Measurements from ENCODE around the gene TRPV6.

Gene TRPV6

DNA sequence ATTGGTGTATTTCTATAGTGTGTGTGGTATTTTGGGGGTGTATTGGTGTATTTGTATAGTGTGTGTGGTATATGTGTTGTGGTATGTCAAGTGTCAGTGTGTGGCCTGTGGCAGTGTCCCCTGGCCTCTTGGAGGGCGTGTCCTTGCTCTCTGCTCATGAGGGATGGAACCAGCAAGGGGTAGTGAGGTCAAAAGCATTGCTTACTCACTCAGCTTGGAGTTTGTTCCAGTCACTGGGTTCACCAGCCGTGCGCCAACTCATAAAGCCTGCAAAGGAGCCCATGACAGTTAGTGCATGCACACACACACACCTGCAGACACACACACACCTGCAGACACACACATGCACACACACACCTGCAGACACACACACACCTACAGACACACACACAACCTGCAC is 4.3 kb upstream of the TRPV6 start:
- H3K4me1 ChIP-seq (ENCODE audit: control insufficient read depth, insufficient read depth, low read length), result no peaks in the 10 kb centered on the region
- H3K9ac ChIP-seq (ENCODE audit: low read length), result no peak overlapping the region
- H3K4me3 ChIP-seq (ENCODE audit: low read length), result no peak overlapping the region
- no peaks in the 10 kb centered on the region for H3K36me3 ChIP-seq (ENCODE audit: control insufficient read depth, insufficient read depth, low read length)
- no peaks in the 10 kb centered on the region for H3K27me3 ChIP-seq (ENCODE audit: control insufficient read depth, insufficient read depth, low read length)
- no peak overlapping the region for H3K27ac ChIP-seq (ENCODE audit: low read depth, low read length)

GRCh38 chr7:142887282-142888015 is 1.9 kb upstream of the TRPV6 start:
- H3K36me3 ChIP-seq (ENCODE audit: control insufficient read depth, insufficient read depth, low read length), result no peaks in the 10 kb centered on the region
- H3K27ac ChIP-seq (ENCODE audit: low read depth, low read length), result no peak overlapping the region
- H3K4me1 ChIP-seq (ENCODE audit: control insufficient read depth, insufficient read depth, low read length), result no peaks in the 10 kb centered on the region
- H3K4me3 ChIP-seq (ENCODE audit: low read length), result no peak overlapping the region
- no peak overlapping the region for H3K9ac ChIP-seq (ENCODE audit: low read length)
- H3K27me3 ChIP-seq (ENCODE audit: control insufficient read depth, insufficient read depth, low read length), result no peaks in the 10 kb centered on the region

DNA sequence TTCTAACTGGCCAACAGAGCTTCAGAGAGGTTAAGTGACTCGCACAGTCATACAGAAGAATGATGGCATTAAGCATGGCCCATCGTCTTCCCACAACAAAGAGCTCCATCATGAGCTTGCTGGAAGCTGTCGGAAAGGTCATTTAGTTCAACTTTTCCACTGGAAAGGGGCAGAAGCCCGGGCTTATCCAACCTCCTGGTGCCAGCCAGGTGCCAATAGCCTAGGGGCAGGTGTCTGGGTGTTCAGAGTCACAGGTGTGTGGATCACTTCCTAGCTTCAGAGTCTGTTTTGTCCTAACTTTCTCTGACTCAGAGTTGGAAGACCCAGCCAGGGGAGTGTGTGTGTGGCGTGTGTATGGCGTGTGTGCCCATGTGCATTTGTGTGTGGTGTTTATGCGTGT is 1.3 kb upstream of the TRPV6 start:
- Histone ChIP-seq H3K9ac (ENCODE audit: low read length) (no peak overlapping the region), H3K36me3 (ENCODE audit: control insufficient read depth, insufficient read depth, low read length) (no peaks in the 10 kb centered on the region), H3K27me3 (ENCODE audit: control insufficient read depth, insufficient read depth, low read length) (no peaks in the 10 kb centered on the region), H3K4me3 (ENCODE audit: low read length) (no peak overlapping the region), H3K27ac (ENCODE audit: low read depth, low read length) (no peak overlapping the region), H3K4me1 (ENCODE audit: control insufficient read depth, insufficient read depth, low read length) (no peaks in the 10 kb centered on the region)

DNA sequence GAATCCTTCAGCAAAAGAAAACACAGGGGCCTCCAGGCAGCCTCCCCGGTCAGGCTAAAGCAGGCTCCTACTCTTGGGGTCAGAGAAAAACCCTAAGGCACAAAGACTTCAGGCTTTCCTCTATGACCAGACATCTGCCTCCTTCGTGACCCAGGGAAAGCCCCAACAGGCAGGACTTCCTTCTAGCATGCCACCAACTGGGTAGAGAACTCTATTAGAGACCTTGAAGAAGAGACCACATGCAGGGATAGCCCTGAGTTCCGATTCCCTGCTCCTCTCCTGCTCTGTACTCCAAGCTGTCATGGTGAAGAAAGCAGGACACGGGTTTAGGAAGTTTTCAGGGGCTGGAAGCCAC is 1.3 kb downstream of the TRPV6 start:
- Histone ChIP-seq H3K9ac (ENCODE audit: low read length) (no peak overlapping the region), H3K4me1 (ENCODE audit: control insufficient read depth, insufficient read depth, low read length) (no peaks in the 10 kb centered on the region), H3K27ac (ENCODE audit: low read depth, low read length) (no peak overlapping the region), H3K4me3 (ENCODE audit: low read length) (no peak overlapping the region), H3K27me3 (ENCODE audit: control insufficient read depth, insufficient read depth, low read length) (no peaks in the 10 kb centered on the region), H3K36me3 (ENCODE audit: control insufficient read depth, insufficient read depth, low read length) (no peaks in the 10 kb centered on the region)

DNA sequence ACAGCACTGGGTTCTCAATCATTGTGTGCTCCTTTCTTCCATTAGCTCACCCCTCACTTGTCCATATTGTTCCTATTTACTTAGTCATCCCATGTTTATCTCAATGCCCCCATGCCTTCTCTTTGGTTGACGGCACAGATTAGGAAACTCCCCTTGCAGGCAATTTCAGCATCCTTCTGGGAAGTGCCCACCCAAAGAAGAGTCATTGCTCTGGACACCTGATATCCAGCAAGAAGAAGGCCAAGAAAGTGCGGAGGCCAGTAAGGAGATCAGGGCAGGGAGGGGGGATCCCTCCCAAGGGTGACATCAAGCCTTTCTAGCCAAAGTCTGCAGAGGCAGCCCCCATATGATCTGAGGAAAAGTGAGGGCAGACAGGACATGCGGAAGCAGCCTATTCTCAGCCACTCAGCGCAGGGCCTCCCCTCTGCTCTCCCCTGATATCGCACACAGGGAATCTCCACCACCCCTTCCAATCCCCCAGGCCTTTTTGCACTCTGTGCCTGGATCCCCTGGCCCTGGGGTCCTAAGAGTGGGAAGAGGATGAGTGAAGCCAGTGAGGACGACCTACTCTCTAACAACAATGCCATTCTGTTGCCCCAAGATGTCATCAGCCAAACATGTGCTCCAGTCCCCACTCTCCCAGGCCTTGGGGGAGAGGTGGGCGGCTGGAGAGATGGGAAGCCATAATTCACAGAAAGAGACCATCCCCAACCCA is 1.8 kb downstream of the TRPV6 start:
- Histone ChIP-seq H3K36me3 (ENCODE audit: control insufficient read depth, insufficient read depth, low read length) (no peaks in the 10 kb centered on the region), H3K27ac (ENCODE audit: low read depth, low read length) (no peak overlapping the region), H3K4me1 (ENCODE audit: control insufficient read depth, insufficient read depth, low read length) (no peaks in the 10 kb centered on the region), H3K27me3 (ENCODE audit: control insufficient read depth, insufficient read depth, low read length) (no peaks in the 10 kb centered on the region), H3K4me3 (ENCODE audit: low read length) (no peak overlapping the region), H3K9ac (ENCODE audit: low read length) (no peak overlapping the region)

- Histone ChIP-seq H3K4me1 (ENCODE audit: control insufficient read depth, insufficient read depth, low read length) (no peaks in the 10 kb centered on the region), H3K27me3 (ENCODE audit: control insufficient read depth, insufficient read depth, low read length) (no peaks in the 10 kb centered on the region), H3K9ac (ENCODE audit: low read length) (no peak overlapping the region), H3K27ac (ENCODE audit: low read depth, low read length) (no peak overlapping the region), H3K36me3 (ENCODE audit: control insufficient read depth, insufficient read depth, low read length) (no peaks in the 10 kb centered on the region), H3K4me3 (ENCODE audit: low read length) (no peak overlapping the region)
Measured at GRCh38 chr7:142883145-142883544, 2.4 kb downstream of the TRPV6 start.

DNA sequence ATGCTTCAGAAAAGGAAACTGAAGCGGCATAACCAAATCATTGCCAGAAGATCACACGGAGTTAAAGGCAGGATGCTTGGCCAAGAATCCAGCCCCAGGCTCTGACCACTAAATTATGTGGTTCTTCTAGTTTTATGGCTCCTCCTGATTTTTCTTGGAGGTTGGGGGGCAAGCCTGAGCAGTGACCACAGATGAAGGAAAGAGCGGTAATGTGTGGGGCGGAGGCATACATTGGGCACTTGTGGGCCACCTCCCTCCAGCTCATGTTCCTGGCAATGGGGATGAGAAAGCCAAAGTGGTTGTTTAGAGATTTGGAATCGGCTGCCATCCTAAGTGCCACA is 3.2 kb downstream of the TRPV6 start:
- no peaks in the 10 kb centered on the region for H3K27me3 ChIP-seq (ENCODE audit: control insufficient read depth, insufficient read depth, low read length)
- H3K36me3 ChIP-seq (ENCODE audit: control insufficient read depth, insufficient read depth, low read length), result no peaks in the 10 kb centered on the region
- H3K4me1 ChIP-seq (ENCODE audit: control insufficient read depth, insufficient read depth, low read length), result no peaks in the 10 kb centered on the region
- no peak overlapping the region for H3K9ac ChIP-seq (ENCODE audit: low read length)
- no peak overlapping the region for H3K27ac ChIP-seq (ENCODE audit: low read depth, low read length)
- H3K4me3 ChIP-seq (ENCODE audit: low read length), result no peak overlapping the region

DNA sequence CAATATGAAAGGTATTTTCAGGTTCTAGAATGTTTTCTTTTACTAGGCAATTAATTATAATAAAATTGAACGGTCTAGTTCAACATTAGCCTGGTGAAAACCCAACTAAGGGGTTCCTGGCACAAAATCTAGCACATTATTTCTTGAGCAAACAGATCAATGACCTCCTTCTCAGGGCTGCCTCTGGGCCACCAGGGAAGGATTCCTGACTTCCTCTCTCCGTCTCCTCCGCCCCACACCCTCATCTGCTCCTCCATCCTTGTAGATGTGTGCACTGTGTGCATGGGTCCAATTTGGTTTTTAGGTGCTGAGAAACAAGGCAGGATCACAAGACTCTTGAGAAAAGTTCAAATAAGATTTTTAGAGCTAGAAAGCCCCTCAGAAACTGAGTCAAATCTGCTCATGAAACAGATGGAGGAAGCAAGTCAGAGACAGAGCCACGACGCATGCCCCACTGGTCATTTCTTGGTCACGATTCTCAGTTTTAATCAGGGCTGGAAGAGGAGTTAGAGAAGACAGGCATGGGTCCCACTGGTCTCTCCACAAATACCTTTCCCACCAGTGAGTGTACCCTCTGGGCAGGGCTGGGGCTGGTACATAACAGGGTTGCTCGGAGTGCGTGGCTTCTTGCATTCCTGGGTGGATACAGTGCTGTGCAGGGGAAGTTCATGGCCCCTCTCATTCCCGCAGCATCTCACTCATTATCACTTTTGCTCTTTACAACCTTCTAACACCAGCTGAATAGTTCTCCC is 3.8 kb downstream of the TRPV6 start:
- Histone ChIP-seq H3K4me1 (ENCODE audit: control insufficient read depth, insufficient read depth, low read length) (no peaks in the 10 kb centered on the region), H3K9ac (ENCODE audit: low read length) (no peak overlapping the region), H3K36me3 (ENCODE audit: control insufficient read depth, insufficient read depth, low read length) (no peaks in the 10 kb centered on the region), H3K27me3 (ENCODE audit: control insufficient read depth, insufficient read depth, low read length) (no peaks in the 10 kb centered on the region), H3K4me3 (ENCODE audit: low read length) (no peak overlapping the region), H3K27ac (ENCODE audit: low read depth, low read length) (no peak overlapping the region)

DNA sequence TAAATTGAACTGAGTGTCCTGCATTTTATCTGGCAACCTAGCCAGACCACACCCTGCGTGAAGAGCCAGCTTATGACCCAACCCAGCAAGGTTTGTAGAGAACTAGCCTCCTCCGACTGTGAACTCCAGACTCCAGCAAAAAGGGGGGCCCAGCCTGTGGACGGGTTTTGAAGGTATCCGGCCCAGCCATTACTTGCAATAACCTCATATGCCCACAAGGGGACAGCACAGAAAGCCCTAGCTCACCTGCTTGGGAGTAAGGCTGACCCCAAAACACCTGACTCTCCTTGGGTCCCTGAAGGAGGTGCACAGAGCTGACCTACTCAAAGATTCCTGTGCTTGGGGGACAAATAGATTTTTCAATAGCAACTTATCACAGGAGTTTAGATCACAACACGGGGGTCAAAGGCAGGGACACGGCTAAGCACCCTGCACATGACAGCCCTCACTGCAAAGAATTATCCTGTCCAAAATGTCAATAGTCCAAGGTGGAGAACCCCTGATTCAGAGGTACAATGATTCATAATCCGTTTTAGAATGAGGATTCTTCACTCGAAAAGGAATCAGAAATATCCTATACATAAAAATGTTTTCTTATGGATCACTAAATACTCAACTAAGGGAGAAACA is 4.6 kb downstream of the TRPV6 start:
- H3K27me3 ChIP-seq (ENCODE audit: control insufficient read depth, insufficient read depth, low read length), result no peaks in the 10 kb centered on the region
- no peaks in the 10 kb centered on the region for H3K4me1 ChIP-seq (ENCODE audit: control insufficient read depth, insufficient read depth, low read length)
- H3K4me3 ChIP-seq (ENCODE audit: low read length), result no peak overlapping the region
- H3K36me3 ChIP-seq (ENCODE audit: control insufficient read depth, insufficient read depth, low read length), result no peaks in the 10 kb centered on the region
- no peak overlapping the region for H3K9ac ChIP-seq (ENCODE audit: low read length)
- no peak overlapping the region for H3K27ac ChIP-seq (ENCODE audit: low read depth, low read length)

DNA sequence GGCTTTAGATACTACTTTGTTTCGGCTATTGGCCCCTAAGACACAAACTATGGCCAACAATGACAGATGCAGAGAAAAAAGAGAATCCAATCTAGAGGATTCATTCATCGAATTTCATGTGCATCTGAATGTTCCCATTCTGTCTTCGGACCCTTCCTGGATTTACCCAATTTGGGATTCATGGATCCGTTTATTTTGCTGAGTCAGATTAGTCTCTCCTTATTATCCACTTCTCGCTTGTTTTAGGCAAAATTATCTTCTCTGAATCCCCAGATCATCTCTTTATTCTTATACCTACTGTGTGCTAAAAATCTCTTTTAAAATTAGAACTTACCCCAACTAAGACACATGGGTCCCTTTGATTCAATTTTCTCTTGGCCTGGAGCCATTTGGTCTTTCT is 6.5 kb downstream of the TRPV6 start:
- Histone ChIP-seq H3K27me3 (ENCODE audit: control insufficient read depth, insufficient read depth, low read length) (no peaks in the 10 kb centered on the region), H3K4me1 (ENCODE audit: control insufficient read depth, insufficient read depth, low read length) (no peaks in the 10 kb centered on the region), H3K9ac (ENCODE audit: low read length) (no peak overlapping the region), H3K27ac (ENCODE audit: low read depth, low read length) (no peak overlapping the region), H3K4me3 (ENCODE audit: low read length) (no peak overlapping the region), H3K36me3 (ENCODE audit: control insufficient read depth, insufficient read depth, low read length) (no peaks in the 10 kb centered on the region)

GRCh38 chr7:142878315-142878714 is 7.2 kb downstream of the TRPV6 start:
- Histone ChIP-seq H3K4me1 (ENCODE audit: control insufficient read depth, insufficient read depth, low read length) (no peaks in the 10 kb centered on the region), H3K4me3 (ENCODE audit: low read length) (no peak overlapping the region), H3K27ac (ENCODE audit: low read depth, low read length) (no peak overlapping the region), H3K27me3 (ENCODE audit: control insufficient read depth, insufficient read depth, low read length) (no peaks in the 10 kb centered on the region), H3K36me3 (ENCODE audit: control insufficient read depth, insufficient read depth, low read length) (no peaks in the 10 kb centered on the region), H3K9ac (ENCODE audit: low read length) (no peak overlapping the region)

DNA sequence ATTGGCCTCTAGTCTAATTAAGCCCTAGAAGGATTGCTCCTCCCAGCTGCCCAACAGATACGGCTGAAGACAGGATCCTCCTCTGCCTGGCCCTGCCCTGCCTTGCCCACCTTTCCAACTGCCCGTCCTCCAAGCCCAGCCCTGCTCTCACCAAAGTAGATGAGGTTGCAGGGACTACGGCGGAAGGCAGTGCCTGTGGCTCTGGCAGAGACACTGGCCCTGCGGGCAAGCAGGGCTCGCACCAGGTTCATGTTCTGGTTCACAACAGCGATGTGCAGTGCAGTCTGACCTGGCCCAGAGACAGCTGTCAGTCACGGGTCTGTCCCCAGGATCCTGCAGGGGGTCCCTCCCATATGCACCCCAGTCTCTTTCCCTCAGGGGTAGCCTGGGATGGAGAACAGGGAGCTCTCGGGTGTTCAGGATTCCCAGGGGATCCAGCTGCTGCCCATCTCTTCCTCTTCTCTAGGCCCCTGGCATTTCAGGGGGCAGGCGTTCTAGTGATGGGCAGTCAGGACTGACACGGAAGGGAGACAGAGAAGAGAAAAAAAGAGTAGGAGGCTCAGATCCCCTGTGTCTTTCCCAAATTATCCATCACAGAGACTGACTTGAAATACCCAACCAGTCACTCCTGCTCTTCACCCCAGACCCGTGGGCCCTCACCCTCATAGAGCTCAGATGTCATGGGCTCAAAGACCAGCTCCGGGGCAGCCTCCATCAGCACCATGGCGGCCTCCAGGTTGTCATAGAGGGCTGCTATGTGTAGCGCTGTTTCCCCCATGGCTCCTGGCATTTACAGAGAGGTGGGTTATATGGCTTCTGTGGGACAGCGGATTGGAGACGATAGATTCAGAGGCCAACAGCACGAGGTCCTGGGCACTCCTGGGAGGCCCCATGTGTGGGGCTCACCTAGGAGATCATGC is 8.3 kb downstream of the TRPV6 start:
- Histone ChIP-seq H3K4me1 (ENCODE audit: control insufficient read depth, insufficient read depth, low read length) (no peaks in the 10 kb centered on the region), H3K36me3 (ENCODE audit: control insufficient read depth, insufficient read depth, low read length) (no peaks in the 10 kb centered on the region), H3K27ac (ENCODE audit: low read depth, low read length) (no peak overlapping the region), H3K27me3 (ENCODE audit: control insufficient read depth, insufficient read depth, low read length) (no peaks in the 10 kb centered on the region), H3K4me3 (ENCODE audit: low read length) (no peak overlapping the region), H3K9ac (ENCODE audit: low read length) (no peak overlapping the region)

Measured in rectal smooth muscle tissue (tissue), 1 donor.